ENCODE measurements around the gene YBX3. TPM values are rescaled to one million over a fixed set of nuclear protein-coding genes. Genes with fewer than 3 reads are reported as not detected.
"Not testable (repeated sequence)": the region's sequence is repeated elsewhere in the genome, so short reads cannot be mapped to it uniquely, and the experiment has no call there.

The YBX3 gene
- total RNA-seq, 4 donors from 2014 or later, result 264 to 714 (median 382) TPM

DNA sequence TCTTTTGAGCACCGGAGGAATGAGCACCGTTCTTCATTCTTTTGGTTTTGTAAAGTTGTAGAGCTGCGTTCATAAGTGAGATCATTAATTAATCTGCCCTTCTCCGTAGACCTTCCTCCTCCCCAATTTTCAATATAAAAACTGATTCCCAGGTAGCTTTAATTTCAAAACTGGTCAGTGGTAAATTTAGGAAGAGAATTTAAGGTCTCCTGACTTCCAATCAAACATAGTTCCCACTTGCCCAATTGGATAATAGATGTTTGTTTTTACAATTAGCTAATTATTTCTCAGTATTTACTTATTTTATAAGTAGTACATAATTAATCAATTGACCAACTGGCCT is 27.2 kb upstream of the YBX3 start:
- H3K9me3 ChIP-seq, result peaks cover 0 to 4% (median 0%) of the 10 kb centered on the region in 4 donors
- no peaks in the 10 kb centered on the region for H3K27me3 ChIP-seq
- H3K27ac ChIP-seq, result peak overlapping the region in 2 of 4 donors; percentile 49 to 86
- TF ChIP-seq POLR2A (IDR thresholded peaks at IDR 0.05) (no peak), EP300 (IDR thresholded peaks at IDR 0.05) (no peak), CTCF (IDR thresholded peaks at IDR 0.05) (peak in 1 of 5 experiments; percentile 13)
- H3K4me3 ChIP-seq, result peak overlapping the region in 1 of 4 donors; percentile 43
- DNase-seq (ENCODE audit: low spot score in 2 of 2), result no peak
- H3K36me3 ChIP-seq, result no peaks in the 10 kb centered on the region
- WGBS, 2 donors, result 1% methylated on average over 4 of the region's 4 CpGs
- H3K4me1 ChIP-seq, result peaks cover 0 to 13% (median 0%) of the 10 kb centered on the region in 4 donors

DNA sequence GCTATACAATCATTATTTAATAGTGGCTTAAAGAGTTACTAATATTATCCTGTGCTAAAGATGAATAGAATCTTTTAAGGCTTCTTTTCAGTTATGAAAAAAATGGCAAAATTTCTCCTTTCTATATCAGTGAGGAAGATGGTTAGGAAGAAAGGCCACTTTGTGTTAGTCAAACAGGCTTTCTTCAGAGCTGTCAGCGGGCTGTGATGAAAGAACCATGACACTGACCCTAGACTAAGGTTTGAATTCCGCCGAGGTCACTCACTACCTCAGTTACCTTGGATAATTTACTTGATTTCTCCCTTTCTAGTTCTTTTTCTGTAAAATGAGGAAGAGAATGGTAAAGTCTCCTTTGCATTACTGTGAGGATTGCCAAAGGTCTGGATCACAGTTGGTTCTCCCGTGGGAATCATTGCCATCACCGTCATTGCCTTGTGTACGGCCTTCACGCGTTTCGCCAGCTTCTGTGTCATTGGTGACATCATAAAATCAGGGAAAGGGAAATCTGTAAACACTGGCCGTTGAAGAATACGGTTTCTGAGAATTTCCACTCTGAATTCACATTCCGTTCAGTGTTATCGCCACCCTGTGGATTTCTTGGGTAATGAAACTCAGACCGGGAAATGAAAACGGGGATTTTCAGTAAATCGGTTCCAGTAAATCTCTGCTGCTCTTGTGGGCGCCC is 26.7 kb upstream of the YBX3 start:
- Histone ChIP-seq H3K9me3 (no peaks in the 10 kb centered on the region), H3K4me3 (peak overlapping the region in 2 of 4 donors; percentile 10 to 43), H3K27ac (peak overlapping the region; percentile 38 to 86 (median 56)), H3K4me1 (peaks cover 0 to 13% (median 0%) of the 10 kb centered on the region in 4 donors), H3K27me3 (no peaks in the 10 kb centered on the region), H3K36me3 (no peaks in the 10 kb centered on the region)
- peak; percentile 71 to 97 for DNase-seq (ENCODE audit: low spot score in 2 of 2)
- TF ChIP-seq EP300 (IDR thresholded peaks at IDR 0.05), result peak; percentile 88 to 89
- peak; percentile 86 to 97 (median 91) for TF ChIP-seq CTCF (IDR thresholded peaks at IDR 0.05)
- TF ChIP-seq POLR2A (IDR thresholded peaks at IDR 0.05), result peak in 1 of 2 donors; percentile 37
- 5 to 6% methylated on average over 17 of the region's 17 CpGs for WGBS, 2 donors

- Histone ChIP-seq H3K36me3 (no peaks in the 10 kb centered on the region), H3K9me3 (no peaks in the 10 kb centered on the region), H3K4me1 (peaks cover 0 to 13% (median 0%) of the 10 kb centered on the region in 4 donors), H3K27ac (no peak overlapping the region), H3K27me3 (no peaks in the 10 kb centered on the region), H3K4me3 (no peak overlapping the region)
- no peak for TF ChIP-seq EP300 (IDR thresholded peaks at IDR 0.05)
- no peak for TF ChIP-seq CTCF (IDR thresholded peaks at IDR 0.05)
- TF ChIP-seq POLR2A (IDR thresholded peaks at IDR 0.05), result no peak
- no peak for DNase-seq (ENCODE audit: low spot score in 2 of 2)
- WGBS, 2 donors, result 71 to 80% methylated on average over 10 to 11 of the region's 11 CpGs
These were observed 24.6 kb upstream of the YBX3 start for GRCh38 chr12:10747730-10748129.

- not testable (repeated sequence) for DNase-seq (ENCODE audit: low spot score in 2 of 2)
These were observed 20.3 kb upstream of the YBX3 start for GRCh38 chr12:10743420-10743819.

GRCh38 chr12:10741845-10742244 is 18.7 kb upstream of the YBX3 start:
- no peaks in the 10 kb centered on the region for H3K36me3 ChIP-seq
- no peak for DNase-seq (ENCODE audit: low spot score in 2 of 2)
- no peaks in the 10 kb centered on the region for H3K27me3 ChIP-seq
- no peak overlapping the region for H3K4me3 ChIP-seq
- TF ChIP-seq POLR2A (IDR thresholded peaks at IDR 0.05), result no peak
- TF ChIP-seq EP300 (IDR thresholded peaks at IDR 0.05), result no peak
- TF ChIP-seq CTCF (IDR thresholded peaks at IDR 0.05), result no peak
- H3K27ac ChIP-seq, result no peak overlapping the region
- peaks cover 0 to 11% (median 0%) of the 10 kb centered on the region in 4 donors for H3K4me1 ChIP-seq
- H3K9me3 ChIP-seq, result no peaks in the 10 kb centered on the region

More at GRCh38 chr12:10743420-10743819, 20.3 kb upstream of the YBX3 start:
- not testable (repeated sequence) for H3K4me3 ChIP-seq, H3K27me3 ChIP-seq, H3K9me3 ChIP-seq, H3K36me3 ChIP-seq, H3K27ac ChIP-seq
- H3K4me1 ChIP-seq, result peaks cover 0 to 11% (median 0%) of the 10 kb centered on the region in 4 donors
- 94 to 96% methylated on average over 6 of the region's 6 CpGs for WGBS, 2 donors
